ENCODE measurements around the gene UBE4B. TPM values are rescaled to one million over a fixed set of nuclear protein-coding genes. Genes with fewer than 3 reads are reported as not detected.

Gene UBE4B
- total and polyA plus RNA-seq, 4 donors = 9.9 to 51.0 (median 28.2) TPM

DNA sequence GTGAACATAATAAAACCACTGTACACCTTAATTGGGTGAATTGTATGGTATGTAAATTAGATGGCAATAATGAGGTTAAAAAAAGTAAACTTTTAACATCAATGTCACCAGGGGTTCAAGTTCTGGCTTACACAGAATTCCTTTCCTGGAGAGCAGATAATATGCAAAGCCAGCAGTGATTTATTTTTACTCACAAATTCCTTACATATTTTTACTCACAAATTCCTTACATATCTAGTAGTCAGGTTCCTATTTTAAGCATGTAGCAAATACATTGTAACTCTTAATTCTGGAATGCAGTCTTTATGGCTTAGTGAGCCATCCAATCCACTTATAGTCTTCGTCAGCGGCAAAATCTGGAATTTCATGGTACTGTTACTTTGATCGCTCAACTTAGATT is 1.3 kb upstream of the UBE4B start:
- 74 to 85% methylated on average over 3 of the region's 3 CpGs for WGBS, 2 donors

DNA sequence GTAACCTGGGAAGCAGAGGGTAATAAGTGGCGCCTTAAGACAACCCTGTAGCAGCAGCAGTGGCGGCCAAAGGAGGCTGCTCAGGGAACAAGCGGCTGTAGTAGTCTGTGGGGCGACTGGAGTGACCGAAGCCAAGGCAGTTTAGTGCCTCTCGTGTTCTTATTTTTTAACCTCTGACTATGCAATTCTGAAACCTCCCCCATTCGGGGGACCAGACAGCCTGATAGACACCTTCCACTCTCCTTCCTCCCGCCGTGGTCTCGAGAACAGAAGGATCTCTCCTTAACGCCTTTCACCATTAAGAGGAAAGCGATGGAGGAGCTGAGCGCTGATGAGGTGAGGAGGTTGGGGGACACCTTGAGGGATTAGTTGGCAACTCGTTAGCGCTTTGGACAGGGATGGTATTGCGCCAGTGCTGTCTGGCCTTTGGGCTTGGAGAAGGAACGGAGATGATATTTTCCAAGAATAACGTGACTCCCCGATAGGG is 644 bp downstream of the UBE4B start:
- no peaks in the 10 kb centered on the region for H3K9me3 ChIP-seq (ENCODE audit: control insufficient read depth in 4 of 4, insufficient read depth in 3 of 4, low read length in 3 of 4)
- no peak for TF ChIP-seq CTCF (IDR thresholded peaks at IDR 0.05; ENCODE audit: control extremely low read depth, extremely low read depth)
- 0 to 1% methylated on average over 19 of the region's 19 CpGs for WGBS, 2 donors
- peak; percentile 36 for ATAC-seq (ENCODE audit: insufficient read depth, low FRiP score)
- H3K4me1 ChIP-seq (ENCODE audit: control insufficient read depth in 5 of 5, insufficient read depth in 5 of 5, low read length in 5 of 5) = peaks cover 0 to 9% (median 0%) of the 10 kb centered on the region in 5 donors
- H3K4me3 ChIP-seq = peak overlapping the region; percentile 94
- H3K27ac ChIP-seq (ENCODE audit: low read depth in 1 of 2, low read length in 1 of 2) = peak overlapping the region; percentile 90 to 97
- peak overlapping the region; percentile 59 to 85 for H3K9ac ChIP-seq (ENCODE audit: insufficient read depth in 1 of 2, low read length in 2 of 2)
- H3K36me3 ChIP-seq (ENCODE audit: control insufficient read depth in 4 of 4, insufficient read depth in 4 of 4, low read length in 4 of 4) = peaks cover 0 to 5% (median 3%) of the 10 kb centered on the region in 4 donors
- no peaks in the 10 kb centered on the region for H3K27me3 ChIP-seq (ENCODE audit: control insufficient read depth in 3 of 3, insufficient read depth in 3 of 3, low read length in 2 of 3)
- peak in 2 of 3 donors; percentile 32 to 56 for DNase-seq

More for the DNA sequence above, 1.3 kb upstream of the UBE4B start:
- Histone ChIP-seq H3K9me3 (ENCODE audit: control insufficient read depth in 4 of 4, insufficient read depth in 3 of 4, low read length in 3 of 4) (no peaks in the 10 kb centered on the region), H3K4me3 (no peak overlapping the region), H3K27me3 (ENCODE audit: control insufficient read depth in 3 of 3, insufficient read depth in 3 of 3, low read length in 2 of 3) (no peaks in the 10 kb centered on the region), H3K4me1 (ENCODE audit: control insufficient read depth in 5 of 5, insufficient read depth in 5 of 5, low read length in 5 of 5) (peaks cover 0 to 9% (median 0%) of the 10 kb centered on the region in 5 donors), H3K27ac (ENCODE audit: low read depth in 1 of 2, low read length in 1 of 2) (no peak overlapping the region), H3K36me3 (ENCODE audit: control insufficient read depth in 4 of 4, insufficient read depth in 4 of 4, low read length in 4 of 4) (peaks cover 0 to 2% (median 0%) of the 10 kb centered on the region in 4 donors), H3K9ac (ENCODE audit: insufficient read depth in 1 of 2, low read length in 2 of 2) (no peak overlapping the region)
- DNase-seq (peak in 1 of 3 donors; percentile 23), ATAC-seq (ENCODE audit: insufficient read depth, low FRiP score) (no peak)
- no peak for TF ChIP-seq CTCF (IDR thresholded peaks at IDR 0.05; ENCODE audit: control extremely low read depth, extremely low read depth)

DNA sequence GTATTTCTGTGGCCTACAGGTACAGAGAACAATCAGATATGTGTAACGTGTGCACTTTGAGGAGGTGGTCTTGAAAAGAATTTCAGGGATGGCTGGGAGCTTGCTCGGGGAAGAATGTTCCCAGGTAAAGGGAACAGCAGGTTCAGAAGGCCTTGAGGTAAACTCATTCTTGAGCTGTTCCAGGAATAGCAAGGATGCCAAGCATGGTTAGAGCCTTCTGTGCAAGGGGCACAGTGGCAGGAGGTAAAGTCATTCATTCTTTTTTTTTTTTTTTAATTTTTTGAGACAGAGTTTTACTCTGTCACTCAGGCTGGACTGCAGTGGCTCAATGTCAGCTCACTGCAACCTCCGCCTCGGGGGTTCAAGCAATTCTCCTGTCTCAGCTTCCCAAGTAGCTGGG is 10.0 kb downstream of the UBE4B start:
- H3K9me3 ChIP-seq (ENCODE audit: control insufficient read depth in 4 of 4, insufficient read depth in 3 of 4, low read length in 3 of 4) = no peaks in the 10 kb centered on the region
- H3K4me1 ChIP-seq (ENCODE audit: control insufficient read depth in 5 of 5, insufficient read depth in 5 of 5, low read length in 5 of 5) = peaks cover 4 to 24% (median 21%) of the 10 kb centered on the region in 5 donors
- TF ChIP-seq CTCF (IDR thresholded peaks at IDR 0.05; ENCODE audit: control extremely low read depth, extremely low read depth) = no peak
- H3K4me3 ChIP-seq = no peak overlapping the region
- ATAC-seq (ENCODE audit: insufficient read depth, low FRiP score) = no peak
- peaks cover 0 to 11% (median 5%) of the 10 kb centered on the region in 4 donors for H3K36me3 ChIP-seq (ENCODE audit: control insufficient read depth in 4 of 4, insufficient read depth in 4 of 4, low read length in 4 of 4)
- no peak overlapping the region for H3K27ac ChIP-seq (ENCODE audit: low read depth in 1 of 2, low read length in 1 of 2)
- H3K9ac ChIP-seq (ENCODE audit: insufficient read depth in 1 of 2, low read length in 2 of 2) = no peak overlapping the region
- no peak for DNase-seq
- 93 to 95% methylated on average over 4 of the region's 4 CpGs for WGBS, 2 donors
- H3K27me3 ChIP-seq (ENCODE audit: control insufficient read depth in 3 of 3, insufficient read depth in 3 of 3, low read length in 2 of 3) = no peaks in the 10 kb centered on the region

All from lung (tissue), 12 donors.